Left kidney (tissue), 8 donors: ENCODE data around the gene TMEM176A. TPM values are rescaled to one million over a fixed set of nuclear protein-coding genes. Genes with fewer than 3 reads are reported as not detected.
"Not testable (repeated sequence)": the region's sequence is repeated elsewhere in the genome, so short reads cannot be mapped to it uniquely, and the experiment has no call there.

Experiments
- DNase-seq: peaks from one replicate; pipeline ENCODE4 v3.0.0-alpha.2; 2013
- long read RNA-seq, 8 donors: transcript quantifications; one replicate each; lab custom pipeline, GENCODE V29; 2026
- polyA plus RNA-seq: library from polyadenylated mRNA; unstranded; fragments of 120-200 nt; gene quantifications from one replicate; pipeline ENCODE4 v1.2.1, GENCODE V29; 2013; ENCODE audit not compliant: insufficient read length

Gene TMEM176A, protein sequence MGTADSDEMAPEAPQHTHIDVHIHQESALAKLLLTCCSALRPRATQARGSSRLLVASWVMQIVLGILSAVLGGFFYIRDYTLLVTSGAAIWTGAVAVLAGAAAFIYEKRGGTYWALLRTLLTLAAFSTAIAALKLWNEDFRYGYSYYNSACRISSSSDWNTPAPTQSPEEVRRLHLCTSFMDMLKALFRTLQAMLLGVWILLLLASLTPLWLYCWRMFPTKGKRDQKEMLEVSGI
- 90.9 TPM for polyA plus RNA-seq
- long read RNA-seq, donor 1, transcript TMEM176A-210 (7 exons, 1,530 nt): minor isoform, 15 of 108 reads
- long read RNA-seq, donor 1, transcript TMEM176A-201 (7 exons, 1,261 nt): major isoform, 20 of 108 reads
- long read RNA-seq, donor 1, partial matches to known transcripts: 69 of 108 reads
- long read RNA-seq, donor 1, other reads (novel, unspliced or antisense): 0 of 108 reads
- long read RNA-seq, donor 2, transcript TMEM176A-201 (7 exons, 1,261 nt): minor isoform, 17 of 286 reads
- long read RNA-seq, donor 2, transcript TMEM176A-210 (7 exons, 1,530 nt): major isoform, 23 of 286 reads
- long read RNA-seq, donor 2, partial matches to known transcripts: 189 of 286 reads
- long read RNA-seq, donor 2, other reads (novel, unspliced or antisense): 54 of 286 reads
- long read RNA-seq, donor 3, transcript TMEM176A-210 (7 exons, 1,530 nt): minor isoform, 12 of 104 reads
- long read RNA-seq, donor 3, transcript TMEM176A-201 (7 exons, 1,261 nt): major isoform, 16 of 104 reads
- long read RNA-seq, donor 3, partial matches to known transcripts: 73 of 104 reads
- long read RNA-seq, donor 3, other reads (novel, unspliced or antisense): 0 of 104 reads
- long read RNA-seq, donor 4, partial matches to known transcripts: 11 of 17 reads
- long read RNA-seq, donor 4, other reads (novel, unspliced or antisense): 0 of 17 reads
- long read RNA-seq, donor 5, transcript TMEM176A-210 (7 exons, 1,530 nt): minor isoform, 7 of 110 reads
- long read RNA-seq, donor 5, transcript TMEM176A-201 (7 exons, 1,261 nt): major isoform, 16 of 110 reads
- long read RNA-seq, donor 5, partial matches to known transcripts: 86 of 110 reads
- long read RNA-seq, donor 5, other reads (novel, unspliced or antisense): 0 of 110 reads
- long read RNA-seq, donor 6, transcript TMEM176A-201 (7 exons, 1,261 nt): minor isoform, 14 of 112 reads
- long read RNA-seq, donor 6, transcript TMEM176A-210 (7 exons, 1,530 nt): major isoform, 15 of 112 reads
- long read RNA-seq, donor 6, partial matches to known transcripts: 82 of 112 reads
- long read RNA-seq, donor 6, other reads (novel, unspliced or antisense): 0 of 112 reads
- long read RNA-seq, donor 7, transcript TMEM176A-201 (7 exons, 1,261 nt): major isoform, 22 of 98 reads
- long read RNA-seq, donor 7, transcript TMEM176A-210 (7 exons, 1,530 nt): minor isoform, 15 of 98 reads
- long read RNA-seq, donor 7, partial matches to known transcripts: 56 of 98 reads
- long read RNA-seq, donor 7, other reads (novel, unspliced or antisense): 0 of 98 reads
- long read RNA-seq, donor 8, transcript TMEM176A-201 (7 exons, 1,261 nt): major isoform, 8 of 29 reads
- long read RNA-seq, donor 8, partial matches to known transcripts: 18 of 29 reads
- long read RNA-seq, donor 8, other reads (novel, unspliced or antisense): 0 of 29 reads

GRCh38 chr7:150800581-150801241 is at the start of gene TMEM176A:
TSS of gene TMEM176A (plus strand) at chr7:150800769. CDS start at chr7:150801551, 782 bp downstream.
- no peak for DNase-seq

GRCh38 chr7:150751702-150752101 is 48.9 kb upstream of the TMEM176A start:
- no peak for DNase-seq

- DNase-seq: no peak
Measured at GRCh38 chr7:150753239-150753638, 47.3 kb upstream of the TMEM176A start.

DNA sequence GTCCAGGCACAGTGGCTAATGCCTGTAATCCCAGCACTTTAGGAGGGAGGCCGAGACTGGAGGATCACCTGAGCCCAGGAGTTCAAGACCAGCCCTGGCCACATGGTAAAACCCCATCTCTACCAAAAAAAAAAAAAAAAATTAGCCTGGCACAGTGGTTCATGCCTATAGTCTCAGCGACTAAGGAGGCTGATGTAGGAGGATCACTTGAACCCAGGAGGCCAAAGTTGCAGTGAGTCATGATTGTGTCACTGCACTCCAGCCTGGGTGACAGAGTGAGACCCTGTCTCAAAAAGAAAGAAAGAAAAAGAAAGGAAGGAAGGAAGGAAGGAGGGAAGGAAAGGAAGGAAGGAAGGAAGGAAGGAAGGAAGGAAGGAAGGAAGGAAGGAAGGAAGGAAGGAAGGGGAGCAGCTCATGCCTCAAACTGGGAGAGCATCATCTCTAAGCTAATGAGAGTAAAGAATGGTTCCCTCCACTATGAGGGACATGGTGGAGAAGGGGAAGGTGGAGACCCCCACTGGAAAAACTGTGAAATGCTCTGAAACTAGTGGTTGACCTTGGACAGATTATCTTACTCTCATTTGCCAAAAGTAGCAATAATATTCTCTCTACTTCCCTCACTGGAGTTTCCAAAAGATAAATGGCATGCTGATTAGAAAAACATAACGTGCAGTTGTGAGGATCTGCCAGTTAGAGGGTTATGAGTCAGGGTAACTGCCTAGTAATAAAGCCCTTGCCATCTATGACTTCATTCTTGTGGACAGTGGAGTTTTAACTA is 46.6 kb upstream of the TMEM176A start:
- peak; percentile 14 for DNase-seq

DNA sequence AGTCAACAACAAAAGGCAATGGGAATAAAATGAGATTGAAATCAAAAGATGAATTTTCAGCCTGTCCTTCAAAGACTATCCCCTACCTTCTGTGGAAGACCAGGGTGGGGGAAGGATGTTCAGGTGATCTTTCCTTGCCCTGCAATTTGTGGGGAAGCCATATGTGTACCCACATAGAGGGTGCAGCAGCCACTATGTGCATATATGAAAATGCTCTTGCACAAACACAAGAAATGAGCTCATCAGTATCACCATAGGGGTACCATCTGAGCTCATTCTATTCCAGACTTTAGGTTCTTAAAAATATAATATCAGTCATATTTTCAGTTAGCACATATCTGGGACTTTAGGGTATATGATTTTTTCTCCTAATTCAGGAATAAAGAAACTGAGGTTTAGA is 45.6 kb upstream of the TMEM176A start:
- DNase-seq: no peak

DNA sequence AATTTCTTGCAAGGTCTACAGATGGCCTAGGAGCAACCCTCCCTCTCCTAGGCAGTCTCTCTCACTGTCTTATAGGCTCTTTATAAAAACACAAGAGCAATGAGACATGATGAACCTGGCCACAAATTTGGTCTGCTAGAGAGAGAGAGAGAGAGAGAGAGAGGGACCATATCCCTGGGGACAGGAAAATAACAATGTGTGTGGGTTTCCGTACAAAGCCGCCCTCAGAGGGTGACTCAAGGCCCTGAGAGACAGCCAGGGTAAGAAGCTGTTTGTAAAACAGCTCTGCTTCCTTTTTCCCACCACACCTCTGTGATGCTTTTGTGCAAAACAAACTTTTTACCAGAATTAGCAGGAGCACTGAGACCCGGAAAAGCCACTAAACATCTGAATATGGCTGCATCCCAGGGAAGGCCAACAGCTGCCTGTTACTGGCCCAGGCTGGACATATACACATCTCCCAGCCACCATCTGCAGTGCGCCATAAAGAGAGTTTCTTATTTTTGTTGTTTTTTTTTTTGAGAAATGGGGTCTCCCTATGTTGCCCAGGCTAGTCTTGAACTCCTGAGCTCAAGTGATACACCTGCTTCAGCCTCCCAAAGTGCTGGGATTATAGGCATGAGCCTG is 45.0 kb upstream of the TMEM176A start:
- DNase-seq: no peak

DNA sequence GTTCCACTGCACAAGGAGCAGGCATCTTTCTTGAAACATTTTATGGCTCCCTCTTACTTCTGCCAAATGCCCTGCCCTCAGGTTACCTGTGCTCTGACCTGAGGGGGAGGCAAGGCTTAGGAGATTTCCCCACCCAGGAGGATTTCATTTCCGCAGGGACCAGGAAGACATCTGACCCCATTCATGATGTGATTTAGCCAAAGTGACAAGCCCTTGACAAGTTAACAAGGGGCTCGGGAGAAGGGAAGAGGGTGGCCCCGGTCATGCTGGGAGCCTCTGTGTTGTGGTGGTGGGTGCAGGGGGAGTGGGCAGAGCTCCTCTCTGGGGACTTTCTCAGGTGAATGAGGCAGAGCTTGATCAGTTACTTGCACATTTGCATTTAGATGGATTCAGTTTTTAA is 44.4 kb upstream of the TMEM176A start:
- no peak for DNase-seq

DNA sequence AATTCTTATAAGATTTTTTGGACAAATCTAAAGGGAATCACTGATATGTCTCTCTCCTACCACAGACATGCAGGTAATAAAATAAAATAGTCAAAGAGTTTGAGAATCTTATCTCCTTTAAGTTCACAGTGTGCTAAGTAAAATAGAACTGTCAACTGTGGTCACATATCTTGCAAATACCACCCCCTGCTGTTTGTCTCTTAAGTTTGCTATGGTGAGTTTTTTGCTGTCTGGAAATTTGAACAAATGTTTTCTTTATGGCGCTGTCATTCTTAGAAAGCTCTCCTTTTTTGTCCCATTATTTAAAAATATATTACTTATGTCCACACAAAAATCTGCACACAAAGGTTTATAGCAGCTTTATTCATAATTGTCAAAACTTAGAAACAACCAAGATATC is 43.7 kb upstream of the TMEM176A start:
- DNase-seq: no peak

DNA sequence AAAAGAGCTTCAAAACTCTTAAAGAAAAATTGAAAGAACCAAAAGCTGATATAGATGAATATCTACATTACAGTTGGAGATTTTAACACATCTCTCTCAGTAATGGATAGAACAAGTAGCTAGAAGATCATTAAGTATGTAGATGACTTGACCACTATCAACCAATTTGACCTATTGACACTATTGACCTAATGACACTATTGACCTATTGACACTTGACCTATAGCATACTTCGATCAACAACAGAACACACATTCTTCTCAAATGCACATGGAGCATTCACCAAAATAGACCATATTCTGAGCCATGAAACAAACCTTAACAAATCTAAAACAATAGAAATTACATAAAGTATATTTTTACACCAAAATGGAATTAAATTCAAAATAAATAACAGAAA is 41.1 kb upstream of the TMEM176A start:
- no peak for DNase-seq

DNA sequence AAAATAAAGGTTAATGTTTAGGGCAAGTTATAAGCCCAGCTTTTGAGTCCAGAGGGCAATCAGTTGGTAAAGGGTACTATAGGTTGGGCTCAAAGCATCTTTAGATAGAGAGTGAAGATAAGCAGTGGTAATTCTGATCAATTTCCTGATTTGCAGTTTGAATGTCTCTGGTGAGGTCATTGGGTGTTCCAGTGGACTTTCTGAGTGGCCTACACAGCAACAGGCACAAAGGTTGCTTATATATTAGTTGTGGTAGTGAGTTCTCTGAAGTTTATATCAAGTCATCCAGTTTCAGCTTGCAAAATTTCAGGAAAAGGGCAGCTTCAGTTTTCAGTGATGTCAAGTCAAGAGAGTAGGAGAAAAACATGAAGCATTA is 34.2 kb upstream of the TMEM176A start:
- DNase-seq: no peak

DNA sequence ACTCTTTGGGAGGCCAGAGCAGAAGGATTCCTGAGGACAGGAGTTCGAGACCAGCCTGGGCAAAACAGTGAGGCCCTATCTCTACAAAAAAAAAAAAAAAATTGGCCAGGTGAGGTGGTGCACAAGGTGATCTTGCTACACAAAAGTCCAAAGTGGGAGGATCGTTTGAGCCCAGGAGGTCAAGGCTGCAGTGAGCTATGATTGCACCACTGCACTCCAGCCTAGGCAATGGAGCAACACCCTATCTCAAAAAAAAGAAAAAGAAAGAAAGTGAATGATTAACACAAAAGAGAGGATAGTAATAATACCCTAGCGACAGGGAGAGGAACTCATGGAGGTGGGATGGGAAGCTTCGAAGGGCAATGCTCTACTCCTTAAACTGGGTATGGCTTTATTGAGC is 30.8 kb upstream of the TMEM176A start:
- DNase-seq: no peak

GRCh38 chr7:150774131-150774530 is 26.4 kb upstream of the TMEM176A start:
- not testable (repeated sequence) for DNase-seq

DNA sequence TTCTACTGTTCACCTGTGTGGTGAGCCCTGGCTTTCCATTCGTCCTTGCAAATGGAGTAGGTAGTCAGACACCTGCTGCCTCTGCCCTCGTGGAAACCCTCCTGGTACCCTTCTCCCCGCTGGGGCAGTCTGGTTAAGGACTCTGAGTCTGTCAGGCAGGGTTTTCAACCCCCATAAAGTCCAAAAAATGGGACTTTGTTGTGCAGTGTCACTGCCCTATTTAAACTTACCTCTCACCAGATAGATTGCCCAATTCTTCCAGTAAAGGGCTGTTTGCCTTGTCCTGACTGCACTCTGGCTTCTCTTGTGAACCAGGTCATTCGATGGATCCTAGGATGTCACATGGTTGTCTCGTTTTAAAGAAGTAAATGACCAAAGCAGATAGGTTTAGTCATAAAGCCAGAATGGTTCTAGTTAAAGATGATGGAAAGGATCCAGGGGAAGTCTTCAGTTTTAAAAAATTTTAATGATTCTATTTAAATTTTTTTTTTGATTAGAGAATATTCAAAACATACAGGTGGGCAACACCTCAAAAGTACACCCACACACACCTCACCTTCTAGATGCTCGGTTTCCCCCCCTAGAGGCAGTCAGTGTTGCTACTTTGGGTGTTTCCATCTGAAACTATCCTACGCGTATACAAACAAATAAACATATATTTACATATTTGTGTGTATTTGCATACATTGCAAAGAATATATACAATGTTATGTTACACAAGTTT is 22.4 kb upstream of the TMEM176A start:
- no peak for DNase-seq

- peak; percentile 76 for DNase-seq
Measured at GRCh38 chr7:150778738-150779301, 21.7 kb upstream of the TMEM176A start.

DNA sequence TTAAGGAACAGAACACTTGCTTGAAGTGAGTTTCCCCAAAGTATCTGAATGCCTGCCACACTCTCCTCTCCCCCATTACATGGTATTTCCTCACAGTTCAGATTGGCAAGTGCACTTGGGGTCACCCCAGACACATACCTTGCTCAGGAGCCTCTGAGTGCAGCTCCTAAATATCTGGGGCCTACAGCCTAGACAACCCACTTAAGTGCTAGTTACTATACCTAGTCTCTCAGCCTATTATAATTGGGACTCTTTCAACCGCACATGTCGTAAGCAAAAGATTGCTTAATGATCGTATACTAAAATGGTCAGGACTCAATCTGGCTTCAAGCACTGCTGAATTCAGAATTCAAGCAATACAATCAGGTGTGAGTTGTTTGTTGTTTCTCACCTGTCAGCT is 20.3 kb upstream of the TMEM176A start:
- no peak for DNase-seq

- DNase-seq: no peak
Measured at GRCh38 chr7:150781103-150781502, 19.5 kb upstream of the TMEM176A start.

DNA sequence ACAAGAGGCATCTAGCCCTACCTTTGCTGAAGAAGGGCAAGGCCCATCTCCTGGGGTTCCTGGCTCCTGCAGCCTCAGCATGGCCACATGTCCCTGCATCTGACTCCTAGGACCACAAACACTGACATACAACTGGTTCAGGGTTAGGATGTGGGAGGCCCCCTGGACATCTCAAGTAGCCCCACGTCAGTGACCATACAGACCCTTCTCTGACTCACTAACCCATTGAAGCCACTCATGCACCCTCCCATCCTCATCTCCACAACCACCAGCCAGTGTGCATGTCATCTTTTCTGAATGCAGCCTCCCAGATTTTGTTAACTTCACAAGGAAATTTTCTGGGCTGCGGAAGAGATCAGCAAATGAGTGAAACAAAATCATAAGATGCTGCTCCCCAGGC is 18.6 kb upstream of the TMEM176A start:
- DNase-seq: no peak

DNA sequence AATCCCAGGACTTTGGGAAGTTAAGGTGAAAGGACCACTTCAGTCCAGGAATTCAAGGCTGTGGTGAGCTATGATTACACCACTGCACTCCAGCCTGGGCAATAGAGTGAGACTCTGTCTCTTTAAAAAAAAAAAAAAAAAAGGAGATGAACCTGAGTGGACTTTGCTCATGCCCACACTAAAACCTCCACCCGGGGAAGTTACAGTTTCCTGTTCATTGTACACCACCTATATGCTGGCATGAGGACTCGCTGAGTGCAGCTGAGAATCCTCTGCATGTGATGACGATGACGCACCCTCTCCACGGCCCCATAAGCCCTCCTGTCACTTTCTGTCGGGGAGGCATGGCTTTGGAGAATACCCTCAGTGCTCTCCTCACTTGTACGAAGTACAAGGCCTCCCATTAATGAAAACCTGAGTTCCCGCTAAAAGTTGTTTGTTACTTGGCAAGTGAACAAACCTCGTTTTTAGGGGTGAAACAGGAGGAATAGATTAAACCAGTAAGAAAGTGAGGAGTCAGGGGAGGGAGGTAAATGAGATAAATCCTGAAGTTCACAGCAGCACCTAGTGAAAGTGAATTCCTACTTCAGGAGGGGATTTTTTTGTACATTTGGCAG is 16.3 kb upstream of the TMEM176A start:
- no peak for DNase-seq
